ENCODE data around the gene MOB3A.
A peak's percentile ranks its signal among the peaks of the same experiment; 100 is the strongest.

The MOB3A gene

GRCh38 chr19:2042485-2043250 lies 53.5 kb downstream of the MOB3A start:
- no peak overlapping the region for H3K4me3 ChIP-seq (ENCODE audit: low read depth, low read length)
- DNase-seq (ENCODE audit: low read depth, low spot score) = no peak
- TF ChIP-seq CTCF (IDR thresholded peaks at IDR 0.05; ENCODE audit: low read depth, low read length) = no peak
- in situ Hi-C loops (cut with HindIII; ENCODE audit: low sequenced_read_pairs) = no loop called here

GRCh38 chr19:2041683-2042484 lies 54.2 kb downstream of the MOB3A start:
- no peak for TF ChIP-seq CTCF (IDR thresholded peaks at IDR 0.05; ENCODE audit: low read depth, low read length)
- DNase-seq (ENCODE audit: low read depth, low spot score) = peak; percentile 92
- no peak overlapping the region for H3K4me3 ChIP-seq (ENCODE audit: low read depth, low read length)
- in situ Hi-C loops (cut with HindIII; ENCODE audit: low sequenced_read_pairs) = no loop called here

GRCh38 chr19:2041433-2041682 lies 54.8 kb downstream of the MOB3A start:
- in situ Hi-C loops (cut with HindIII; ENCODE audit: low sequenced_read_pairs) = no loop called here
- no peak for DNase-seq (ENCODE audit: low read depth, low spot score)
- H3K4me3 ChIP-seq (ENCODE audit: low read depth, low read length) = no peak overlapping the region
- TF ChIP-seq CTCF (IDR thresholded peaks at IDR 0.05; ENCODE audit: low read depth, low read length) = no peak

- in situ Hi-C loops (cut with HindIII; ENCODE audit: low sequenced_read_pairs) = no loop called here
- H3K4me3 ChIP-seq (ENCODE audit: low read depth, low read length) = no peak overlapping the region
- DNase-seq (ENCODE audit: low read depth, low spot score) = no peak
- no peak for TF ChIP-seq CTCF (IDR thresholded peaks at IDR 0.05; ENCODE audit: low read depth, low read length)
Observed at GRCh38 chr19:2040647-2041432, 55.3 kb downstream of the MOB3A start.

GRCh38 chr19:2039959-2040646 lies 56.0 kb downstream of the MOB3A start:
- in situ Hi-C loops (cut with HindIII; ENCODE audit: low sequenced_read_pairs) = no loop called here
- no peak overlapping the region for H3K4me3 ChIP-seq (ENCODE audit: low read depth, low read length)
- TF ChIP-seq CTCF (IDR thresholded peaks at IDR 0.05; ENCODE audit: low read depth, low read length) = no peak
- no peak for DNase-seq (ENCODE audit: low read depth, low spot score)
